ENCODE measurements around the gene DMRTC2.

The DMRTC2 gene

GRCh38 chr19:41863209-41863931 lies 18.5 kb downstream of the DMRTC2 start:
- no peak overlapping the region for H3K27ac ChIP-seq
- TF ChIP-seq CTCF (conservative IDR thresholded peaks at IDR 0.05): no peak
- no peak for TF ChIP-seq ZFX (IDR thresholded peaks at IDR 0.05)

- TF ChIP-seq ZFX (IDR thresholded peaks at IDR 0.05): no peak
- TF ChIP-seq CTCF (conservative IDR thresholded peaks at IDR 0.05): no peak
- no peak overlapping the region for H3K27ac ChIP-seq
These were observed 19.5 kb downstream of the DMRTC2 start for GRCh38 chr19:41864374-41864773.

- H3K27ac ChIP-seq: no peak overlapping the region
- TF ChIP-seq ZFX (IDR thresholded peaks at IDR 0.05) (no peak), CTCF (conservative IDR thresholded peaks at IDR 0.05) (no peak)
These were observed 21.4 kb downstream of the DMRTC2 start for GRCh38 chr19:41866284-41866683.

- no peak for TF ChIP-seq ZFX (IDR thresholded peaks at IDR 0.05)
- no peak for TF ChIP-seq CTCF (conservative IDR thresholded peaks at IDR 0.05)
- no peak overlapping the region for H3K27ac ChIP-seq
These were observed 23.5 kb downstream of the DMRTC2 start for GRCh38 chr19:41868120-41868988.

GRCh38 chr19:41868989-41869300 lies 24.1 kb downstream of the DMRTC2 start:
- TF ChIP-seq ZFX (IDR thresholded peaks at IDR 0.05): no peak
- no peak for TF ChIP-seq CTCF (conservative IDR thresholded peaks at IDR 0.05)
- H3K27ac ChIP-seq: no peak overlapping the region

GRCh38 chr19:41869374-41869955 lies 24.6 kb downstream of the DMRTC2 start:
- no peak overlapping the region for H3K27ac ChIP-seq

More at GRCh38 chr19:41869374-41869955, 24.6 kb downstream of the DMRTC2 start:
- TF ChIP-seq ZFX (IDR thresholded peaks at IDR 0.05) (no peak), CTCF (conservative IDR thresholded peaks at IDR 0.05) (no peak)

All from C4-2B (cell line).